ENCODE results near the gene NMBR. TPM values are rescaled to one million over a fixed set of nuclear protein-coding genes. Genes with fewer than 3 reads are reported as not detected.
"Not testable (repeated sequence)": the region's sequence is repeated elsewhere in the genome, so short reads cannot be mapped to it uniquely, and the experiment has no call there.

NMBR gene
- total RNA-seq, 4 donors from 2014 or later = not detected

DNA sequence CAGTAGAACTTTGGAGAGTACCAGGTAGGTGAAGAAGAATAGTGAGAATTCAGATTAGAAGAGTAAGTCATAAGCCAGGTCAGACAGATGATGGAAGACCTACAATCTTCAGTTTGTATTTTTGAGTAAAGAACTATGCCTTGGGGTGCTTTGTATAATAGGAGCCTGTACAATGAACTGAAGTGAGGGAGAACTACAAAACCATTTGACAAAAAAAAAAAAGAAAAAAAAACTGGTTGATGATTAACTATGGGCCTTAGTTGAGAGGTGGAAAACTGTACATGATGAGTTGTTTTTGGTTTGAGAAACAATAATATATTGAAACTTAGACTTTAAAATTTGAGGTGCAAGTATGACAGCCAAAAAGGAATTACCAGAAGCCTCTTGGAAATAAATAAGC is 25.8 kb upstream of the NMBR start:
- no peak for TF ChIP-seq CTCF (IDR thresholded peaks at IDR 0.05)
- DNase-seq (ENCODE audit: low spot score) = no peak
- no peak for ATAC-seq (ENCODE audit: low FRiP score)

DNA sequence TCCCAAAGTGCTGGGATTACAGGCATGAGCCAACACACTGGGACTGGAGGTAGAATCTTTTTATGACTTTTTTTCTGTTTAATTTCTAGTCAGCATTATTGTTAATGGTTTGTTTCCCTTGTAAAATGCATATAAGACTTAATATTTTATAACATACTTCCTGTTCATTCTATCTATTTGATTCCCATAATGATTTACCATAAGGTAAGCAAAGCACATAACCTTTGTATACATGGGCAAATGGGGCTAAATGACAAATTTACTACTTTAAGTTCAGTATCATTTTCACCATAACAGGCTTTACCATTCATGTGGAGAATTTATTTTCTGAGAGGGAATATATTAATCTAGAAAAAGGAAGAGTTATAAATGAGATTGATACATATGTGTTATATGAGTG is 24.4 kb upstream of the NMBR start:
- DNase-seq (ENCODE audit: low spot score) = no peak
- ATAC-seq (ENCODE audit: low FRiP score) = no peak
- no peak for TF ChIP-seq CTCF (IDR thresholded peaks at IDR 0.05)

DNA sequence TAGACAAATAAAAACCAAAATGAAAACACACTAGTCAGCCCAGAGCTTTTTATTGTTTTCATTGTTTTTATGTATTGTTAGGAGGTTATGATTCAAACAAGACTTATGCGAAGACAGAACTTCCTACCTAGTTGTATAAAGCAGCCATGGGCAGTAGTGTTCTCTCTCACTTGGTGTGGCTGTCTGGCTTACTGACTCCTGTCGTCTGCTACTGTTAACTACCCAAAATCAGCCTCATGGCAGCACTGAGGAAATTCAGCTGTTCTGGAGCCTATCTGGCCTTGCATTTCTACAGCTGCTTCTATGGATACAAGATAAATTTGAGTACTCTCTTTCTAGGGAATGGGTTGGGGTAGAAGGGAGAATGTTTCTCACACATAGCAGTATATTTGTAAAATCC is 20.6 kb upstream of the NMBR start:
- no peak for TF ChIP-seq CTCF (IDR thresholded peaks at IDR 0.05)
- ATAC-seq (ENCODE audit: low FRiP score) = no peak
- DNase-seq (ENCODE audit: low spot score) = no peak

DNA sequence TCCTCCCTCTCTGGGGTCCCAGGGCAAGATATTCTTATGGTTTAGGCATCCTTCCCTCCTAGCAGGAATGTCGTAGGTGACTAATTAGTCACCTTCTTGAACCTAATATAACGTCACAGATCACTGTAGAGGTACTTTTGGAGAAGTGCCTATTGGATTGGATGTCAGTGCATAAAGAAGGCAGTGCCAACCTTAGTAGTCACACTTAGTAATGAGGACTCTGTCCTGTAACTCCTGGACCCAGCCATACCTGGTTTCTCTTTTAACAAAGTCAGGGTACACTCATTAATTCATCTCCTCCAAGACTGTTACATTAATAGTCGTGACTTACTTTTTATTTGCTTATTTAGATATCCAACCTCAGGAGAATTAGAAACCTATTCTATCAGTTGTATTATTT is 20.1 kb upstream of the NMBR start:
- TF ChIP-seq CTCF (IDR thresholded peaks at IDR 0.05) = no peak
- DNase-seq (ENCODE audit: low spot score) (no peak), ATAC-seq (ENCODE audit: low FRiP score) (no peak)

GRCh38 chr6:142165227-142165626 is 18.3 kb upstream of the NMBR start:
- TF ChIP-seq CTCF (IDR thresholded peaks at IDR 0.05) = no peak
- DNase-seq (ENCODE audit: low spot score) (no peak), ATAC-seq (ENCODE audit: low FRiP score) (no peak)

DNA sequence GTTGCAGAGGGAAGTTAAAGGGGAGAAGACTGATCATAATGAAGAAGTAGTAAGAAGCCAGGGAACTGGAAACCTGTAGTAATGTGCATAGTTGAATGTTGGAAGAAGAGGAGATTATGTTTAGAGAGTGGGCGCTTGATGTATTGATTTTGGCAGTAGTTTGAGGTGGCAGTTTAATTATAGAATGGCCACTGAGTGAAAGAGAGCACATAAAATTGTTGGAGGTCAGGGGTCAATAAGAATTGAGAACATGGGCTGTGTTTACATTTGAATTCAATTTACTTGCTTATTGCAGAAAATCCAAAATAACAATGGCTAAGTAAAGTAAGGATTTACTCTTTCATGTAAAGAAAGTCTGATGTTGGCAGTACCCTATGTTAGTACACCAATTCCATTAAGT is 15.9 kb upstream of the NMBR start:
- DNase-seq (ENCODE audit: low spot score) (no peak), ATAC-seq (ENCODE audit: low FRiP score) (no peak)
- TF ChIP-seq CTCF (IDR thresholded peaks at IDR 0.05) = no peak

DNA sequence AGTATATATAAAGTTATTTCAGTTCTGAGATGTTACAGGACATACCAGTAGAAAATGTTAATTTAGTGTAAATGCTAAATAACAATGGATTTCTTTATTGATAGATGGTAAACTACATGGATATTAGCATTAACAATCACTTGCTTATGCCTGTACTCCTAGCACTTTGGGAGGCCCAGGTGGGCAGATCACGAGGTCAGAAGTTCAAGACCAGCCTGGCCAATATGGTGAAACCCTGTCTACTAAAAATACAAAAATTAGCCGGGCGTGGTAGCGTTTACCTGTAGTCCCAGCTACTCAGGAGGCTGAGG is 9.8 kb upstream of the NMBR start:
- not testable (repeated sequence) for ATAC-seq (ENCODE audit: low FRiP score); DNase-seq (ENCODE audit: low spot score)
